ENCODE measurements around the gene BCL7C.

Gene BCL7C

GRCh38 chr16:30889721-30890120, 4.2 kb downstream of the BCL7C start:
- no peak overlapping the region for H3K4me3 ChIP-seq (ENCODE audit: control insufficient read depth, low read depth, low read length)
- TF ChIP-seq CTCF (IDR thresholded peaks at IDR 0.05; ENCODE audit: control insufficient read depth, insufficient read depth, low read depth, low read length, missing control alignments), result no peak
- DNase-seq (ENCODE audit: low read depth), result no peak

DNA sequence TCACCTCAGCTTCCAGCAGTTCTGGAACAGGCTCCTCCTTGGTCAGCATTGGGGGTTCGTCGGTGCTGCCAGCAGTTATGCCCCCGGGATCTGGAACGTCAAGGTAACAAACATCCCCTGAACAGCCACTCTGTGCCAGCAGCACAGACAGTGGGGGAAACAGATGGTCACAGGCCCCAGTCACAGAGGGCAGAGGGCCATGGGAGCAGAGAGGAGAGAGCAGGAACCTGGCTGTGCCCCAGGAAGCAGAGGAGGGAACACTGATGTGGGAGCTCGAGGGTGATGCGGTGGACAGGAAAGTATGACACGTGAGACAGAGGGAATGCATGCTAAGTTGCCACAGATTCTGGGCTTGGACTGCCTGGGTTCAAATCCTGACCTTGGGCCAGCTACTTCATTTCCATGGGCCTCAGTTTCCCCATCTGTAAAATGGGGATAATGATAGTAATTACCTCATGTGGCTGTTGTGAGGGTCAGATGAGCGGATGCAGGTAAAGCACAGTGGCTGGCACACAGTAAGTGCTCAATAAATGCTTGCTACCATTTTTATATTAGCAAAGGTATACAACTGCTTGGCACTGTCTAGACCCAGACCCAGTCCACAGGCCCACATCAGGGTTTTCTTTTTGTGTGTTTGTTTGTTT, 4.9 kb downstream of the BCL7C start:
- TF ChIP-seq CTCF (IDR thresholded peaks at IDR 0.05; ENCODE audit: control insufficient read depth, insufficient read depth, low read depth, low read length, missing control alignments), result no peak
- H3K4me3 ChIP-seq (ENCODE audit: control insufficient read depth, low read depth, low read length), result no peak overlapping the region
- no peak for DNase-seq (ENCODE audit: low read depth)

DNA sequence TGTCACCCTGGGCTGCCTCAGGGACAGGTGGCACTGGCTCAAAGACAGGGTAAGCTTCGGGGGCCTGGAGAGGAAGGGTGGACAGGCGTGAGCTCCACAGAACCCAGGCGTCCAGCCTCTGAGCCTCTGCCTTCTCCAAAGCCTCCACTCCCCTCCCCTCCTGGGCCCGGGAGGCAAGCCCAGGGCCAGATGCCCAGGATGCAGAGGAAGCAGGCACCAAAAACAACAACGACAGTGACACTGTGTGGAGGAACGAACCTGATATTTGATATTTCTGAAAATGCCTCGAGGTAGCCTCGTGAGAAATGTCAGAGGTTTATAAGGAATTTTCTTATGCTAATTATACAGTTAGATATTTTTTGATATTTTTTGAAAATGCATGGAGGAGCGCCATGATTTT, 6.0 kb downstream of the BCL7C start:
- no peak for TF ChIP-seq CTCF (IDR thresholded peaks at IDR 0.05; ENCODE audit: control insufficient read depth, insufficient read depth, low read depth, low read length, missing control alignments)
- DNase-seq (ENCODE audit: low read depth), result no peak
- H3K4me3 ChIP-seq (ENCODE audit: control insufficient read depth, low read depth, low read length), result no peak overlapping the region

GRCh38 chr16:30886145-30886544, 7.7 kb downstream of the BCL7C start:
- no peak for TF ChIP-seq CTCF (IDR thresholded peaks at IDR 0.05; ENCODE audit: control insufficient read depth, insufficient read depth, low read depth, low read length, missing control alignments)
- no peak overlapping the region for H3K4me3 ChIP-seq (ENCODE audit: control insufficient read depth, low read depth, low read length)
- DNase-seq (ENCODE audit: low read depth), result no peak

- TF ChIP-seq CTCF (IDR thresholded peaks at IDR 0.05; ENCODE audit: control insufficient read depth, insufficient read depth, low read depth, low read length, missing control alignments), result no peak
- no peak for DNase-seq (ENCODE audit: low read depth)
Measured at GRCh38 chr16:30885196-30885595, 8.7 kb downstream of the BCL7C start.

GRCh38 chr16:30884760-30885159, 9.1 kb downstream of the BCL7C start:
- no peak for DNase-seq (ENCODE audit: low read depth)
- TF ChIP-seq CTCF (IDR thresholded peaks at IDR 0.05; ENCODE audit: control insufficient read depth, insufficient read depth, low read depth, low read length, missing control alignments), result no peak
- no peak overlapping the region for H3K4me3 ChIP-seq (ENCODE audit: control insufficient read depth, low read depth, low read length)

More at GRCh38 chr16:30885196-30885595, 8.7 kb downstream of the BCL7C start:
- no peak overlapping the region for H3K4me3 ChIP-seq (ENCODE audit: control insufficient read depth, low read depth, low read length)
